Measurements from ENCODE around the gene AHCY. TPM values are rescaled to one million over a fixed set of nuclear protein-coding genes. Genes with fewer than 3 reads are reported as not detected.
"Not testable (repeated sequence)": the region's sequence is repeated elsewhere in the genome, so short reads cannot be mapped to it uniquely, and the experiment has no call there.

Gene AHCY
- total RNA-seq, 2 donors from 2014 or later: 162 to 170 TPM

- Histone ChIP-seq H3K27me3 (replicated peaks; ENCODE audit: insufficient read depth) (no peaks in the 10 kb centered on the region), H3K4me3 (no peak overlapping the region), H3K4me1 (replicated peaks) (no peaks in the 10 kb centered on the region), H3K36me3 (no peaks in the 10 kb centered on the region), H3K9me3 (no peaks in the 10 kb centered on the region), H3K27ac (no peak overlapping the region)
- DNase-seq (ENCODE audit: low spot score): no peak
- intact Hi-C loops (cut with DNase I): no loop called here
- WGBS: 76% methylated on average over 5 of the region's 5 CpGs
- TF ChIP-seq POLR2AphosphoS5 (IDR thresholded peaks at IDR 0.05): no peak
- TF ChIP-seq, protein P1, sequence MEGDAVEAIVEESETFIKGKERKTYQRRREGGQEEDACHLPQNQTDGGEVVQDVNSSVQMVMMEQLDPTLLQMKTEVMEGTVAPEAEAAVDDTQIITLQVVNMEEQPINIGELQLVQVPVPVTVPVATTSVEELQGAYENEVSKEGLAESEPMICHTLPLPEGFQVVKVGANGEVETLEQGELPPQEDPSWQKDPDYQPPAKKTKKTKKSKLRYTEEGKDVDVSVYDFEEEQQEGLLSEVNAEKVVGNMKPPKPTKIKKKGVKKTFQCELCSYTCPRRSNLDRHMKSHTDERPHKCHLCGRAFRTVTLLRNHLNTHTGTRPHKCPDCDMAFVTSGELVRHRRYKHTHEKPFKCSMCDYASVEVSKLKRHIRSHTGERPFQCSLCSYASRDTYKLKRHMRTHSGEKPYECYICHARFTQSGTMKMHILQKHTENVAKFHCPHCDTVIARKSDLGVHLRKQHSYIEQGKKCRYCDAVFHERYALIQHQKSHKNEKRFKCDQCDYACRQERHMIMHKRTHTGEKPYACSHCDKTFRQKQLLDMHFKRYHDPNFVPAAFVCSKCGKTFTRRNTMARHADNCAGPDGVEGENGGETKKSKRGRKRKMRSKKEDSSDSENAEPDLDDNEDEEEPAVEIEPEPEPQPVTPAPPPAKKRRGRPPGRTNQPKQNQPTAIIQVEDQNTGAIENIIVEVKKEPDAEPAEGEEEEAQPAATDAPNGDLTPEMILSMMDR (IDR thresholded peaks at IDR 0.05): no peak
- no peak for TF ChIP-seq POLR2A (IDR thresholded peaks at IDR 0.05)
Observed at GRCh38 chr20:34344238-34344637, 41.1 kb upstream of the AHCY start.

DNA sequence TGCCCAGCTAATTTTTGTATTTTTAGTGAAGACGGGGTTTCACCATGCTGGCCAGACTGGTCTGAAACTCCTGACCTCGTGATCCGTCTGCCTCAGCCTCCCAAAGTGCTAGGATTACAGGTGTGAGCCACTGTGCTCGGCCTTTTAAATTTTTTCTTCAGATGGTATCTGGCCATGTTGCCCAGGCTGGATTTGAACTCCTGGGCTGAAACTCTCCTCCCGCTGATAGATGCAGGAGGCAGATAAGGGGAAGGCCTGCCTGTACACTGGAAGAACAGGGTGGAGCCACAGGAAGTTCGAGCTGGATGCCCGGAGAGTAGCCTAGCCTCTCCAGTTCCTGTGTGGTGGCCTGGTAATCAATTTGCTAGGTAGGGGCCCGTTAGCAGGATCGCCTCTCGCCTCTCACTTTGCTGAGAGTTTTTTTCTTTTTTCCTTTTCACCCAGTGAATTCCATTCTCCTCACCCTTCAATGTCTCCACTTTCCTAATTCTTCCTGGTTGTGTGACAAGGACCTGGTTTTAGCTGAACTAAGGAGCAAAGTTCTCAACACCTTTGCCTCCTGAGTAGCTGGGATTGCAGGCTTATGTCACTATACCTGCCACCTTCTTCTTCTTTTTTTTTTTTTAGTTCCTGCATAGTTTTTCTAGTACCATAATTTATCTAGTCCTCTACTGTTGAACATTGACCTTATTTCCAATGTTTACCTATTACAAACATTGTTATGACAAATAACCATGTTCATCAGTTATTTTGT is 40.5 kb upstream of the AHCY start:
- 79% methylated on average over 10 of the region's 10 CpGs for WGBS
- Histone ChIP-seq H3K9me3 (no peaks in the 10 kb centered on the region), H3K4me1 (replicated peaks) (no peaks in the 10 kb centered on the region), H3K27me3 (replicated peaks; ENCODE audit: insufficient read depth) (no peaks in the 10 kb centered on the region), H3K27ac (no peak overlapping the region), H3K36me3 (no peaks in the 10 kb centered on the region), H3K4me3 (no peak overlapping the region)
- intact Hi-C loops (cut with DNase I): no loop called here
- DNase-seq (ENCODE audit: low spot score): no peak
- no peak for TF ChIP-seq POLR2A (IDR thresholded peaks at IDR 0.05)
- TF ChIP-seq POLR2AphosphoS5 (IDR thresholded peaks at IDR 0.05): no peak
- TF ChIP-seq, protein P1 (IDR thresholded peaks at IDR 0.05): no peak

DNA sequence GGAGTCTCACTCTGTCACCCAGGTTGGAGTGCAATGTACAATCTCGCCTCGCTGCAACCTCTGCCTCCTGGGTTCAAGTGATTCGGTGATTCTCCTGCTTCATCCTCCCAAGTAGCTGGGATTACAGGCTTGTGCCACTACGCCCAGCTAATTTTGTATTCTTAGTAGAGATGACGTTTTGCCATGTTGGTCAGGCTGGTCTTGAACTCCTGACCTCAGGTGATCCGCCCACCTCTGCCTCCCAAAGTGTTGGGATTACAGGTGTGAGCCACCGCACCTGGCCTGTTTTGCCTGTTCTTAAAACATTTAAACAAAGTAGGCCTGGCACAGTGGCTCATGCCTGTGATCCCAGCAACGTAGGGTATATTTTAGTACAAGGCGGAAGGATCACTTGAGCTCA is 38.0 kb upstream of the AHCY start:
- intact Hi-C loops (cut with DNase I); DNase-seq (ENCODE audit: low spot score): not testable (repeated sequence)

DNA sequence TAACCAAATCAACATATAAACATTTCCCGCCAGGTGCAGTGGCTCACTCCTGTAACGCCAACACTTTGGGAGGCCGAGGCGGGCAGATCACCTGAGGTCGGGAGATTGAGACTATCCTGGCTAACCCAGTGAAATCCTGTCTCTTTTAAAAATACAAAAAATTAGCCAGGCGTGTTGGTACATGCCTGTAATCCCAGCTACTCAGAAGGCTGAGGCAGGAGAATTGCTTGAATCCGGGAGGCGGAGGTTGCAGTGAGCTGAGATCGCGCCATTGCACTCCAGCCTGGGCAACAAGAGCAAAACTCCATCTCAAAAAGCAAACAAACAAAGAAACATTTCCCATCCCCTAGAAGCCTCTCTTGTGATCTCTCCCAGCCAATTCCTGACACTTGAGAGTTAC is 37.6 kb upstream of the AHCY start:
- H3K27me3 ChIP-seq (replicated peaks; ENCODE audit: insufficient read depth); H3K27ac ChIP-seq; DNase-seq (ENCODE audit: low spot score); H3K9me3 ChIP-seq; H3K4me3 ChIP-seq; H3K36me3 ChIP-seq; H3K4me1 ChIP-seq (replicated peaks); intact Hi-C loops (cut with DNase I): not testable (repeated sequence)
- 68% methylated on average over 10 of the region's 10 CpGs for WGBS

More for the DNA sequence above, 38.0 kb upstream of the AHCY start:
- WGBS: 91% methylated on average over 9 of the region's 9 CpGs
- not testable (repeated sequence) for H3K27me3 ChIP-seq (replicated peaks; ENCODE audit: insufficient read depth); H3K9me3 ChIP-seq; H3K4me1 ChIP-seq (replicated peaks); H3K27ac ChIP-seq; H3K36me3 ChIP-seq; H3K4me3 ChIP-seq

DNA sequence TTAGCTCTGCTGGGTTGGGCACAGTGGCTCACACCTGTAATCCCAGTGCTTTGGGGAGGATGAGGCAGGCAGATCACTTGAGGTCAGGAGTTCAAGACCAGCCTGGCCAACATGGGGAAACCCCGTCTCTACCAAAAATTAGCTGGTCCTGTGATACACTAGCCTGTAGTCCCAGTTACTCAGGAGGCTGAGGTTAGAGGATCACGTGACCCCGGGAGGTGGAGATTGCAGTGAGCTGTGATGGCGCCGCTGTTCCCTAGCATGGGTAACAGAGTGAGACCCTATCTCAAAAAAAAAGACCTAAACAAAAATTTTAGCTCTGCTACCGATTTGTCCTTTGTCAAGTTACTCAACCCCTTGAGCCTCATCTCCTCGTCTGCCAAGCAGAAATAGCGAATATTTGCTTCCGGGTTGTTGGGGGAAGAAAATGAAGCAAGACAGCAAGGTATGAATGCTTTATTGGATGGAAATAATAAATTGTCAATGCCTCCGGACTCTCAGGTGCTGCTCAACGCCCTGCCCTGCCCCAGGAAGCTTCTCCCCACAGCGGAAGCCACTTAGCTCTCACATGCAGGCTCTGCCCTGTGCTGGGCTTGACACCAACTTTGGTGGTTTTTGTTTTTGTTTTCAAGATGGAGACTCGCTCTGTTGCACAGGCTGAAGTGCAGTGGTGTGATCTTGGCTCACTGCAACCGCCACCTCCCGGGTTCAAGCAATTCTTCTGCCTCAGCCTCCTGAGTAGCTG is 35.0 kb upstream of the AHCY start:
- Histone ChIP-seq H3K4me3 (no peak overlapping the region), H3K36me3 (no peaks in the 10 kb centered on the region), H3K4me1 (replicated peaks) (no peaks in the 10 kb centered on the region), H3K9me3 (no peaks in the 10 kb centered on the region), H3K27me3 (replicated peaks; ENCODE audit: insufficient read depth) (no peaks in the 10 kb centered on the region), H3K27ac (no peak overlapping the region)
- no peak for DNase-seq (ENCODE audit: low spot score)
- intact Hi-C loops (cut with DNase I): no loop called here
- TF ChIP-seq, protein P1 (IDR thresholded peaks at IDR 0.05): no peak
- TF ChIP-seq POLR2A (IDR thresholded peaks at IDR 0.05) (no peak), POLR2AphosphoS5 (IDR thresholded peaks at IDR 0.05) (no peak)
- 90% methylated on average over 15 of the region's 15 CpGs for WGBS

DNA sequence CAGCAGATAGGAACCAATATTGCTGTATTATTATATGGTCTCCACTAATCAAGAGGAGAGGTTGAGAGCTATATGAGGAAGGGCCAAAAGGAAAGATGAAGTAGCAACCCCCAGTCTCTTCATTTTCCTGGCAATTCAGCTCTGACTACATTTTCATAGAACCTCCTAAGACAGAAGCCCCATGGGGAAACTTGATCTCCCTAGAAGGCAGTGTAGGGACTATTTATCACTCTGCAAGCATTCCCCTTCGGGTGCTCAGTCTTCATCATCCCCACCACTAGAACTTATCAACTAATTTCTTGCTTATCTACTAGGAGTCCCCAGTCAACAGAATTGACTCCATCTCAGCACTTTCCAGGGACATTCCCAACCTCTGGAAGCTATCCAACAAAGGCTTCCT is 34.4 kb upstream of the AHCY start:
- H3K27ac ChIP-seq: no peak overlapping the region
- TF ChIP-seq POLR2A (IDR thresholded peaks at IDR 0.05): no peak
- TF ChIP-seq, protein P1 (IDR thresholded peaks at IDR 0.05): no peak
- no peak for TF ChIP-seq POLR2AphosphoS5 (IDR thresholded peaks at IDR 0.05)
- H3K4me3 ChIP-seq: no peak overlapping the region
- no peaks in the 10 kb centered on the region for H3K27me3 ChIP-seq (replicated peaks; ENCODE audit: insufficient read depth)
- no peaks in the 10 kb centered on the region for H3K9me3 ChIP-seq
- WGBS: 54% methylated on average over 1 of the region's 1 CpG
- H3K36me3 ChIP-seq: no peaks in the 10 kb centered on the region
- intact Hi-C loops (cut with DNase I): no loop called here
- H3K4me1 ChIP-seq (replicated peaks): no peaks in the 10 kb centered on the region
- no peak for DNase-seq (ENCODE audit: low spot score)

Data from prostate gland (tissue), 2 donors.